MM.1S (cell line): ENCODE data around the gene TSPAN9.

Source experiments
- EZH2 ChIP-seq: fragments of 300-600 bp; sonication (generic); optimal IDR thresholded peaks from 2 replicates; pipeline ENCODE3; 2017; ENCODE audit warnings: low read depth, mild to moderate bottlenecking, antibody characterized with exemption, low read length, mixed read lengths
- TF ChIP-seq, protein P1 (sequence below): fragments of 300-600 bp; sonication (generic); IDR thresholded peaks from 2 replicates; pipeline ENCODE4 v1.5.1; 2016; ENCODE audit warnings: antibody characterized with exemption, low read length, mixed read lengths

GRCh38 chr12:3101309-3102024 is 24.3 kb downstream of the TSPAN9 start:
- TF ChIP-seq EZH2, result no peak
- TF ChIP-seq, protein P1, sequence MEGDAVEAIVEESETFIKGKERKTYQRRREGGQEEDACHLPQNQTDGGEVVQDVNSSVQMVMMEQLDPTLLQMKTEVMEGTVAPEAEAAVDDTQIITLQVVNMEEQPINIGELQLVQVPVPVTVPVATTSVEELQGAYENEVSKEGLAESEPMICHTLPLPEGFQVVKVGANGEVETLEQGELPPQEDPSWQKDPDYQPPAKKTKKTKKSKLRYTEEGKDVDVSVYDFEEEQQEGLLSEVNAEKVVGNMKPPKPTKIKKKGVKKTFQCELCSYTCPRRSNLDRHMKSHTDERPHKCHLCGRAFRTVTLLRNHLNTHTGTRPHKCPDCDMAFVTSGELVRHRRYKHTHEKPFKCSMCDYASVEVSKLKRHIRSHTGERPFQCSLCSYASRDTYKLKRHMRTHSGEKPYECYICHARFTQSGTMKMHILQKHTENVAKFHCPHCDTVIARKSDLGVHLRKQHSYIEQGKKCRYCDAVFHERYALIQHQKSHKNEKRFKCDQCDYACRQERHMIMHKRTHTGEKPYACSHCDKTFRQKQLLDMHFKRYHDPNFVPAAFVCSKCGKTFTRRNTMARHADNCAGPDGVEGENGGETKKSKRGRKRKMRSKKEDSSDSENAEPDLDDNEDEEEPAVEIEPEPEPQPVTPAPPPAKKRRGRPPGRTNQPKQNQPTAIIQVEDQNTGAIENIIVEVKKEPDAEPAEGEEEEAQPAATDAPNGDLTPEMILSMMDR, result no peak
